ENCODE data around the gene TMEM184B. TPM values are rescaled to one million over a fixed set of nuclear protein-coding genes. Genes with fewer than 3 reads are reported as not detected.
"Not testable (repeated sequence)": the region's sequence is repeated elsewhere in the genome, so short reads cannot be mapped to it uniquely, and the experiment has no call there.

Gene TMEM184B
- total RNA-seq, 2 experiments from 2014 or later, result 28.8 to 30.5 TPM

DNA sequence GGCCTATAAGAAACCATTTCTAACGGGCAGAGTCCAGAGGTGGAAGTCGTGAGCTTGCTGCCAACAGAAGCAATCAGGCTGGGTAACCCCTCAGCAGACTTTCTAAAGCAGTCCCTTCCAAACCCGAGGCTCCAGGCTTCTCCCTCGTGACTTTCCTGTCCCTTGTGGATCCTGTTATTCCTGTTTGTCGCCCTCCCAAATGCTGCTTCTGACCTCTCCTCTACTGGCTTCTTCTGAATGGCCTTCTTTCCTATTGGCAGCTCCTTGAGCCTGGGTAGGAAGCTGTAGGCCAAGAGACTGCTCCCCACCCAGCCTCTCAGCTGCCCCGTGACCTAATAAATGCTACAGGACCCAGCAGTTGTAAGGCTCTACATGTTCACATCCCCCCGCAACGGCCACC is 36.0 kb downstream of the TMEM184B start:
- ChIA-PET CTCF (interaction anchor here (1.5 kb wide), 1 partner anchor 15 kb away, joined by 3 read pairs; no protein-coding TSS in a partner anchor), POLR2A (no interaction called here)

DNA sequence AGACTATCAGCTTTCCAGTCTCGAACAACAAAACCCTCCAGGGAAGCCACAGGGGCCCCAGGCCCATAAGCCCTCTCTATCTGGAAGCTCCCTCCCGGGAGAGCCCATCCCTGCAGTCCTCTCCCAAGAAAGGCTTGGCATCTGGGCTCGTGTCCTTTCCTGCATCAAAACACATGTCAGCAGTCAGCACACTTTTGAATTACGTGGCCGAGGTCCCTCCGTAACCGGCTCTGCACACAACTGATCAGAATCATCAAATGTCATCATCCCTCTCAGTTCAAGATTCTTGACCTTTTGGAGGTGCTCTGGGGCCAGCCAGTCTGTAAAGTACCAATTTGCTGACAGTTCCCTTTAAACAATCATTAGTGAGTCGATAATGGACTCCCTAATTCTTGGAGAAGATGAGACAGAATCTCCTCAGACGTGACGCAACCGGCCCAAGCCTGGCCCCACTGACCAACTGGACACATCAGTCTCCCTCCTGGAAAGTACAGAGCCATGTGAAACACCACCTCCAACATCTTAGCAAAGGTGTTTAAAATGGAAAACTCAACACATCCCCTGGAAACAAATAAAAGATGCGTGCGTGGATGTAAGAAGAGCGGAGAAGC is 37.5 kb downstream of the TMEM184B start:
- POLR2A ChIA-PET, result no interaction called here
- CTCF ChIA-PET, result interaction anchor here (1.0 to 1.8 kb wide), 2 partner anchors 118 to 183 kb away, joined by 3 to 5 read pairs; no protein-coding TSS in a partner anchor

DNA sequence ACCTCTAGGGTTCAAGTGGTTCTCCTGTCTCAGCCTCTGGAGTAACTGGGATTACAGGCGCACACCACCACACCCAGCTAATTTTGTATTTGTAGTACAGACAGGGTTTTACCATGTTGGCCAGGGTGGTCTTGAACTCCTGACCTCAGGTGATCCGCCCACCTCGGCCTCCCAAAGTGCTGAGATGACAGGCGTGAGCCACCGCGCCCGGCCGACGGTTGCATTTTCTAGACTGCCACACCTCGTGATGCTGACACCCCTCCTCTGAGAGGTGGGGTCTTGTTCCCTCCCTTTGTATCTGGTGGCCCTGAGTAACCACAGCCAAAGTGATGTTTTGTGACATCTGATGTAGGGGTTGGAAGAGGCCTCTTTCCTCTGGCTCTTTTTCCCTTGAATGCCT is 39.0 kb downstream of the TMEM184B start:
- CTCF ChIA-PET, POLR2A ChIA-PET: not testable (repeated sequence)

DNA sequence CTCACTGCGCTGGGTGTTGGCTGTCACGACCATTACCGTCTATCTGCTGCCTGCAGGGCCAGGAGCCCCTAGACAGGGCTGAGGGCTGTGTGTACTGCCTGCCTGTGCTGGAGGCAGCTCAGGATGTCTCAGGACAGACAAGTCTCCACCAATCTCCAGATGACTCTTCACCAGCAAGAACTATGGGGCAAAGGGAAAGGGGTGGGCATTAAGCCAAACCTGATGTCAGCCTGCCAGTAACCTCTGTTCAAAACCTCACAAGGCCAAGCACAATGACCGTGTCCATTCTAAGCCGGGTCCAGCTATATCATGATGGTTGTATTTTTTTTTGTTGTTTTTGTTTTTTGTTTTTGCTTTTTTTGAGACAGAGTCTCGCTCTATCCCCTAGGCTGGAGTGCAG is 39.4 kb downstream of the TMEM184B start:
- ChIA-PET POLR2A (no interaction called here), CTCF (no interaction called here)

DNA sequence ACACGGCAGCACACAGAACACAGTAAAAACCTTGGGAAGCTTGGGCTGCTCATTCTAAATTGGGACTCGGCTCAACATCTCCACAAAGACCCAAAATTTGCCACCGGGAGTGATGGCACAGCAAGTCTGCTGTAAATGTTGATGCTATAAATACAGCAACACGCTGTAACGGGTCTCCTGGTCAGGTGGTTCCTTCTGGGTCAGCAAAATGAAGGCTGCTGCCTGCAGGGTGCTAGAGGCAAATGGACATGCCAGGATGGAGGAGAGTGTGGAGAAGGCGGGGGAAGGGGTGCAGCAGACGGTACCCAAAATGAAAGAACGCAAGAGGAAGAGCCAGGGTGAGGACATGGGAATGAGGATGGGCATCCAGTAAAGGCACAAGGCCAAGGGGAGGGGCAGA is 40.6 kb downstream of the TMEM184B start:
- ChIA-PET POLR2A (no interaction called here), CTCF (interaction anchor here (2.8 kb wide), 1 partner anchor 180 kb away, joined by 10 read pairs; no protein-coding TSS in a partner anchor)

DNA sequence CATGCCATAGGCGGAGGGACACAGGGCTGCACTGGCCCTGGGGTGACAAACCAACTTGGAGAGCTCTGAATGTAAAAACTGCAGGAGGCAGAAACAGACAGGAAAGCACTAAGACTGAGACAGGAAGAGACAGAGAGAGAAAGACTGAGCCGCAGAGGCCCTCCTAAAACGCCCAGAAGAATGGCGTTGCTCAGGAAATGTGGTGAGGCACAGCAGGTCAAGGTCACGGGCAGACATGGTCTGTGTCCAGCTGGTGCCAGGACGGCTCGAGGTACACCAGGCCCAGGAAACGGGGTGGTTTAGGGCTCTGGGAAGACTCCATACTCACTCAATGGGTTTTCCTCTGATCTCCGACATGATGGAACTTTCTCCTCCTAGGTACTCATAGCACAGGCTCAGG is 41.9 kb downstream of the TMEM184B start:
- ChIA-PET POLR2A (no interaction called here), CTCF (interaction anchor here (0.5 to 3.9 kb wide), 7 partner anchors 8 to 293 kb away, joined by 3 to 13 read pairs (median 4); no protein-coding TSS in a partner anchor)

DNA sequence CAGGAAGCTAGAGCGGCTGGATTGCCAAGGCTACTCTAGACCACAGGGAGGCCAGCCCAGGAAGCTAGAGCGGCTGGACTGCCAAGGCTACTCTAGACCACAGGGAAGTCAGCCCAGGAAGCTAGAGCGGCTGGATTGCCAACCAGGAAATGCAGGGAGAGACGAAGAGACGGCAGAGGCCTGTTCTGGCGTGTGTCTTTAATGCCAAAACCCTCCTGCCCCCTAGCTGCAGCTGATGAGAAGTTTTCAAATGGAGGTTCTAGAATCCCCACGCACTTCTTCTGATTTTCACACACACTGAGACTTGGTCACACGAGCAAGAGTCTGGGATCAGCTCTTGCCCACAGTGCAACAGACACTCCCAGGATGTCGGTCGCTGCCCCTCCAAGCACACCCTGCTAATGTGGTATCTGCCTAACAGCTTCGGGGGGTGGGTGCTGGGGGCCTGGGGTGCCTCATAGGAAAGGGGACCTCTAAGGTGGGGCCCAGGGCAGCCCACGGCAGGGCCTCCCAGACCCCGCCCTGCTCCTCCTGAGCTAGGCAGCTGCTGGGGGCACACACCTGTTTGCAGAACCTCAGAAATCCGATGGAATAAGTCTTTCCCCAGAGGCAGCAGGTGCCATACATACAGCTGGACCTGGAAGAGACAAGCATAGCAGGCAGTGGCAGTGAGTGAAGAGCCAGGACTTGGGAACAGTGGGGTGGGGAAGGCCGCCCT is 42.5 kb downstream of the TMEM184B start:
- POLR2A ChIA-PET, result interaction anchor here (0.6 kb wide), 1 partner anchor 205 kb away, joined by 5 read pairs; no protein-coding TSS in a partner anchor
- CTCF ChIA-PET, result interaction anchor here (0.5 to 3.9 kb wide), 9 partner anchors 8 to 293 kb away, joined by 3 to 13 read pairs (median 4); no protein-coding TSS in a partner anchor

DNA sequence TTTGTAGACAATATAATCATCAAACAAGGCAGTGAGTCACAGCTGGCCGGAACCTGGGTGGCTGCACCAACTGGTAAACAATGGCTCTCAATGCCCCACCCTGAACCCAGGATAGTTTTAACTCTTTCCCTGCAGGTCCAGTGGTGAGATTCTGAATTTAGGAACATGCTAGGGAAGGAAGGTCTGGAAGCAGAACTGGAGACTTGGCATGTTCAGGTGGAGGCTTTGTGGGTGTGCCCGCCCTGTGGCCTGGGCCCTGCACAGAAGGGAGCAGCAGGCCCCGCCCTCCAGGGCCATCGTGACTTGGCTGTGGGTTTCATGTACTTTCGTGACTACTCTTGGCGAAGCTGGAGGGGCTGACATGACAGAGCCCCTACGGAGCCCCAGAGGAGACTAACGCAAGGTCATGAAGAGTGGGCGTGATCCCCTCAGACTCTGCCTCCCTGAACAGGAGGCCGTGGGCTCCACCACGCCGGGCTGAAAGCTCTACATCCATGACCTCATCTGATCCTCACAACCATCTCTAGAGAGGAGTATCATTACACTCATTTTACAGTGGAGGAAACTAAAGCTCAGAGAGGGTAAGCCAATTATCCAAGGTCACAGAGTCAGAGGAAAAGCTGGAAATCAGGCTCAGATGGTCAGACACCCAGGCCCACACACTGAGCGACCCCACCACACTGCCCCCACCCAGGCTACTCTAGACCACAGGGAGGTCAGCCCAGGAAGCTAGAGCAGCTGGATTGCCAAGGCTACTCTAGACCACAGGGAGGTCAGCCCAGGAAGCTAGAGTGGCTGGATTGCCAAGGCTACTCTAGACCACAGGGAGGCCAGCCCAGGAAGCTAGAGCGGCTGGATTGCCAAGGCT is 43.7 kb downstream of the TMEM184B start:
- POLR2A ChIA-PET, result no interaction called here
- CTCF ChIA-PET, result interaction anchor here (0.6 to 3.9 kb wide), 7 partner anchors 28 to 291 kb away, joined by 3 to 13 read pairs (median 4); no protein-coding TSS in a partner anchor

DNA sequence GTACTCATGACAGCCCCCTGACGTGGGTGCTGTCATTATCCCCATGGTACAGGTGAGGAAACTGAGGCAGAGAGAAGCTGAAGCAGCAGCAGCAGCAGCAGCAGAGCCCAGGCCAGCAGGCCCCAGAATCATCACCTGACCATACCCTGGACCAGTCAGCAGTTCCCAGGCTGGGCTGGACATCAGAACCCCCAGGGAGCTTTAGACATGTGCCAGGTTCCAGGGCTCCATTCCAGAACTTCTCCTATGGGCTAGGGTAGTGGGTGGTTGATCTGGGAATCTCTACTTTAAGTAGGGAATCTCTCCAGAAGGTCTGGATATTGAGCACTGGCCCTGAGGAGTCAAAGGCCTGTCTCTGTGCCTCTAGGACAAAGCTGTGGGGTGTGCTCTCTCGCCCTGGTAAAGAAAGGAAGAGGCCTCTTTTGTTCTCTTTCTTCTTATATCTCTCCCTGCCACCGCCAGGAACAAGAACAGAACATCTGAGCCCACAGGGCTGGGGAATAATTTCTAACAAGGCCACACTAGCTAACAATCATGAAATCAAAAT is 44.4 kb downstream of the TMEM184B start:
- CTCF ChIA-PET, result interaction anchor here (0.6 to 3.9 kb wide), 3 partner anchors 114 to 176 kb away, joined by 3 to 13 read pairs (median 3); no protein-coding TSS in a partner anchor
- POLR2A ChIA-PET, result no interaction called here

DNA sequence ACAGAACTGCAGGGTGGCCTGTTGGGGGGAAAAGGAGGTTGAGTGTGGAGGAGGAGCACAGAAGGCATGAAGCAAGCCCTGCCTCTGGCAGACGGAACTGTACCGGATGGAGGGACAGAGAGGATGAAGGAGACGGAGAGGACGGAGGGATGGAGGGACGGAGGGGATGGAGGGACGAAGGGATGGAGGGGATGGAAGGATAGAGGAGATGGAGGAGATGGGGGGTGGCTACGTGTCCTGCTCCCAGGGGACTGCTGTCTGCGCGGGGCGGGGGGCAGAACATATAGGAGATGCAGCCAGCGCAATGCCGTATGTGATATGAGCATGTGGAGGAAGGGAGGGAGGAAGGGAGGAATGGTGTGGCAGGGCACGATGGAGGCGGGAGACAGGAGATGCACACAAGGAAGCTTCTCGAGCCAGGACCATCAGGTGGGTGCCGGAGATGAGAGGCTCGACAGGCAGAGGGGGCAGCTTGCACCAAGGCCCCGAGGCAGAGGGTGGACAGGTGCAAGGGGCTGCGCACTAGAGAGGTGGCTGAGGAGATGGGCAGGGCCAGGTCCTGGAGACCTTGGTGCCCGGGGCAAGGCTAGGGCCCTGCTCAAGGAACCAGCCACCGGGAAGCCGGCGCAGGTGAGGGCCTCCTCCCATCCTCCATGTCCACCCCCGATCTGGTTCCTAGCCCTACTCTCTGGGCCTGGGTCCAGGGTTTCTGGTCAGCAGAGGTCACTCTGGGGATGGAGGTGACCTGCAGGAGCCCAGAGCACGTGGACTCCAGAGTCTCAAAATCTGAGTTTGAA is 45.8 kb downstream of the TMEM184B start:
- ChIA-PET POLR2A (no interaction called here), CTCF (interaction anchor here (3.9 kb wide), 1 partner anchor 113 kb away, joined by 13 read pairs; no protein-coding TSS in a partner anchor)

DNA sequence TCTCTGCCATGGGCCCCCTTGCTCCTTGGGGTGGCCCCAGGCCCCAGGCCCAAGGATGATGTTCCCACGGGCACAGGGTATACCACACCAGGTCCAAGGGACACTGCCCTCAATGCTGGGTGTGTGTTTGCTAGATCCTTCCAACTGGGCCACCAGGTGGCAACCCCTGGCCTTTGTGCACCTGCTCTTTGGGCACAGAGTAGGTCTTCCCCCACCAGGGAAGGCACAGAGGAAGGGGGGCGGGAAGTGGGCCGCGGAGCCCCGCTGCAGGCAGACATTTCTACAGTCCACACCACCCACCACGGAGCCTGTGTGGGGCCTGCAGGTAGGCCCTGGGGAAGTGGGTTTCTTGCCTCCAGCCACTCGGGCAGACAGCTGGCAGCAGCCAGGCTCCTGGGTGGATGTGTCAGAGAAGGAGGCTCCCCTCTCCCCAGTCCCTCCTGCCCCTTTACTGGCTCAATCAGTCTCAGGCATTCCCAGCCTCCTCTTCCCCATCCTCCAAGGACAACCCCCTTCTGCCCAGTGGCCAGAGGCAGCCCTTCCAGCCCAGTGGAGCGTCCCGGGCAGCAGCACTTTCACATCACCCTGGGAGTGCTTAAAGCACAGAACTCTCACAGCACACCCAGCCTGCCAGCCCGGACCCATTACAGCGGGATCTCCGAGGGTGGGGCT is 49.4 kb downstream of the TMEM184B start:
- POLR2A ChIA-PET, result no interaction called here
- CTCF ChIA-PET, result interaction anchor here (1.7 kb wide), 1 partner anchor 7 kb away, joined by 4 read pairs; no protein-coding TSS in a partner anchor

DNA sequence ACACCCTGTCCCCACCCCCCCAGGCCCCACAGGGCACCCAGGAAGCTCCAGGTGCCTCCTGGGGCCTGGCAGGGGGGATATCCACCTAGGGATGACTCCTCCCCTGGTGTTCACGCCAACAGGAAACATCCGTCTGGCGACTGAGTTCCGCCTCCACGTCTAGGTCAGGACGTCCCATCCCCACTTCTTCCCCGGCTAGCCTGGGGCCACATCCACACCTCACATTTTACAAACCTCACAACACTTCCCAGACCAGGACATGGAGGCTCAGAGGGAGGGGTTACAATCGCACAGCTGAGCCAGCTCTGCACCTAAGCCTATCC is 50.1 kb downstream of the TMEM184B start:
- ChIA-PET POLR2A (interaction anchor here (1.0 kb wide), 1 partner anchor 11 kb away, joined by 3 read pairs; no protein-coding TSS in a partner anchor), CTCF (interaction anchor here (1.7 kb wide), 1 partner anchor 8 kb away, joined by 4 read pairs; no protein-coding TSS in a partner anchor)

DNA sequence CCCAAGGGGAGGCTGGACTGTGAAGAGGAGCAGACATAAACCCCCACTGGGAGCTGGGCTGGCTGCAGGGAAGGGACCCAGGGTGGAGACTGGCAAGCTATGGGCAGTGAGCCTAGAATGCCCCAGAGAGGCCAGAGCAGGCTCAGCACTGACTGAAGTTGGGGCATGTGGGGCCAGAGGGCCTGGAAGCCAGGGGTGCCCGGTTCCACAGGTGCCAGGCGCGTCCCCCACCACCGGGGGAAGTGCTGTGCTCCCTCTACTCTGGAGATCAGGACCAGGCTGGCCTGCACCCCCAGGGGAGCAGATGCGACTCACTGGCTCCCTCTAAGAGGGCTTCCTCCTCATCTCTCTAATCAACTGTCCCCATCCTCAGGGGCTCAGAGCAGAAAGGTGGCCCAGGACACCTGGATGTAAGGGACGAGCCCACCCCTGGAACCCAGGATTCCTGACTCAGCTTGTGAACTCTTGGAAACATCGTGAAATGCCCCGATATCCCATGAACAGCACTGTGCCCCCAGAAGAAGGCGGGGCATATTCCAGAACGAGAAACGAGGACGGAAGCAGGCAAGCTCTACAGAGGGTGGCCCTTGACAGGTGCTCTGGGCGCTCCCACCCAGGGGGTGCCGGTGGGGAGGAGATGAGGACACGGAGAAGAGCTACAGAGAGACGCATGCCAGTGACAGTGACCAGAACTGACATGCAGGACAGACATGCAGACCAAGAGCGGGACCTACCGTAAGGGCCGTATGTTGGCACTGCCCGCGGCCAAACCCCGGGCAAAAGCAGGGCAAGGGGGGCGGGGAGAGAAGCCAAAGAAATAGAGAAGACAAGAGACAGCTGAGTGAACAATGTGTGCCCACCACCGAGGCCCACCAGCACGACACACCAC is 50.7 kb downstream of the TMEM184B start:
- POLR2A ChIA-PET, result interaction anchor here (1.0 kb wide), 1 partner anchor 10 kb away, joined by 3 read pairs; no protein-coding TSS in a partner anchor

DNA sequence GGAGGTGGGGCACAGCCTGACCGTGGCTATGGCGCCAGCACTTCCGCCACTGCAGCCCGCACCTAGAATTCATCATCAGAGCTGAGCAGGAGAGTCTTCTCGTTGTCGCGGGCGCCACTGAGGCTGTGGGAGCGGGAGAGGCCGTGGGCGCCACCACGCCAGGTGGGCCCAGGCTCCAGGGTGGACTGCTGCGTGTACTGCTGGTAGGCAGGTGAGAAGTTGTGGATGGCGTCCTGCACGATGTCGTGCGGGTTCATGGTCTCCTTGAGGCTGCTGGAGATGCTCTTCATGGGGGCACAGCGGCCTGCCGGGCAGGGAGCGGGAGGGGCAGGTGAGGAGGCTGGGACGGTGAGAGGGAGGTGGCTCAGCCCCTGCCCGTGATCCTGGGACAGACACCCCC is 51.4 kb downstream of the TMEM184B start:
- POLR2A ChIA-PET, result no interaction called here
- CTCF ChIA-PET, result no interaction called here

More for the DNA sequence above, 50.7 kb downstream of the TMEM184B start:
- CTCF ChIA-PET, result interaction anchor here (1.7 kb wide), 1 partner anchor 8 kb away, joined by 4 read pairs; no protein-coding TSS in a partner anchor

DNA sequence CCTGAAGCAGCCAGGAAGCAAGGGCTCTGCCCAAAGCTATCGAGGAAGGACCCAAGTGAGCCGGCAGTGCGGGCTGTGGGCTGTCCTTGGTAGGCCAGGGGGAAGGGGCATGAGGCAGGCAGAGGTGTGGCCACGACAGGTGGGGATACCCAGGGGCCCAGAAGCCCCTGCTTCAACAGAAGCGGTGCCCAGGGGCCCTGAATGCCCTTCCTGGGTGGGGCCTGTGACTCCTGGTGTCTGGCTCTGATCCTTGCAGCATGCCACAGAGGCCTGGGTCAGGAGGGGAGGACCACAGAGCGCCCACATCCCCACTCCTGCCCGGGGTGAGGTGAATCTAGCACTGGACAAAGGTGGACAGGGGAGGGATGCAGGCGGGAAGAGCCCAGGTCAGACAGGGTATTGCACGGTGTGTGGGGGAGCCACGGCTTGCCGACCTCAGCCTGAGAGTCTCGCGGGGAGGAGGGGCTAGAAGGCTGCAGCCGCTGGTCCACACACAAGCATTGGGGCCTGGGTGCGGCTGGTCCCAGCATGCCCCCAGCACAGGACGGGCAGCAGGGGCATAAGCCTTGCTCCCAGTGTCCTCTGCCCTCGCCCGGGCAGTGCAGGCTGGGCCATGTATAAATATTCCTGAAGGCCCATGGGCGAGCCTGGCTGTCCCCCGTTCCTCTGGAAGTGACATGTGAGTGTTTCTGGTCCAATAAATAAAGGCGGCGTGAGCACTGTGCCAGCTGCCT is 52.0 kb downstream of the TMEM184B start:
- ChIA-PET CTCF (no interaction called here), POLR2A (no interaction called here)

DNA sequence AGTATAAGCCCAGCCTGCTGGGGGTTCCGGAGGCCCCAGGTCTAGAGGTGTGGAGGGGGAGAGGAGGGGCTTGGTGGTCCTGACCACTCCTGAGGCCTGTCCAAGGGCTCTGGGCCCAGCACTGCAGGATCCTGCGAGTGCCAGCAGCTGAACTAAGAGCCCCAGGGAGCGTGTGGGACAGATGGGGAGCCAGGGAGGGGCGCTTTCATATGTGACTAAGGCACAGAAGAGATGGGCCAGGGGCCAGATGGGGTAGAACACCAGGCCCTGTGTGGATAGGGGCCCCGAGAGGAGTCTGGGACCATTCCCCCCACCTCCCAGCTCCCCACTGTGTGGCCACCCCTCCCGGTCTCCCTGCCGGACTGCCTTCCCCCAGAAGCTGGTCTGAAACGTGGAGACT is 52.6 kb downstream of the TMEM184B start:
- ChIA-PET CTCF (no interaction called here), POLR2A (no interaction called here)

Measured in activated CD8-positive, alpha-beta memory T cell treated with anti-CD3 and anti-CD28 coated beads for 36 hours (primary cell).